ENCODE results near the gene SERTAD2. TPM values are rescaled to one million over a fixed set of nuclear protein-coding genes. Genes with fewer than 3 reads are reported as not detected.
A peak's percentile ranks its signal among the peaks of the same experiment; 100 is the strongest.

SERTAD2 gene
- total RNA-seq, 1 donor from 2014 or later = 41.5 TPM

DNA sequence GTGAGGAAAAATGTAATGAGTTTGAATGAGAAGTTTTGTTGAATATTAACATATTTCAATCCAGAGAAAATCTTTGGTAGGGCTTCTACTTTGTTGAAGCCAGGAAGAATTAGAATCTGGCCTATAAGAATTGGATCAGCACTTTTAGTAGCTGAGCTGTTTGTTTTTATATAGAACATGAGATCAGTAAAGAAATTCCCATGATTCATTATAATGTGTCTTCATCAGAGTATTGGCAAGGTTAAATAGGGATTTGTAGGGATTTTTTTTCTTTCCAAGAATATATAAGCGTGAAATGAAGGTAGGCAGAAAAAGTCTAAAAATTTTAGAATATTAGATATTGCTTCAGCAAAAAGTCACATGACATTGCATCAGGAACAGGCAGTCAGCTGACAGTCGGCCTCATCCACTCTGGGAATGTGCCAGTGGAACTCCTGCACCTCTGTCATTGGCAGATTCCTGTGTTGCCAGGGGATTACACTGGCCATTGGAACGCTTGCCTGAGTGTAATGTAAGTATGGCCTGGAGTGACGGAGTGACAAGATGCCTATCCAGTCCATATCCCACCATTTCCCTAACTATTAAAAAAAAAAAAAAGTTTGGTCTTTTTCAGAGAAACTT lies 60.6 kb downstream of the SERTAD2 start:
- H3K4me1 Mint-ChIP-seq = peaks cover 8% of the 10 kb centered on the region
- H3K9me3 Mint-ChIP-seq = no peaks in the 10 kb centered on the region
- no peaks in the 10 kb centered on the region for H3K27me3 Mint-ChIP-seq (ENCODE audit: low read depth)
- no peak for DNase-seq (ENCODE audit: low spot score in 2 of 2, unreplicated experiment in 2 of 2)
- TF ChIP-seq, protein P1, sequence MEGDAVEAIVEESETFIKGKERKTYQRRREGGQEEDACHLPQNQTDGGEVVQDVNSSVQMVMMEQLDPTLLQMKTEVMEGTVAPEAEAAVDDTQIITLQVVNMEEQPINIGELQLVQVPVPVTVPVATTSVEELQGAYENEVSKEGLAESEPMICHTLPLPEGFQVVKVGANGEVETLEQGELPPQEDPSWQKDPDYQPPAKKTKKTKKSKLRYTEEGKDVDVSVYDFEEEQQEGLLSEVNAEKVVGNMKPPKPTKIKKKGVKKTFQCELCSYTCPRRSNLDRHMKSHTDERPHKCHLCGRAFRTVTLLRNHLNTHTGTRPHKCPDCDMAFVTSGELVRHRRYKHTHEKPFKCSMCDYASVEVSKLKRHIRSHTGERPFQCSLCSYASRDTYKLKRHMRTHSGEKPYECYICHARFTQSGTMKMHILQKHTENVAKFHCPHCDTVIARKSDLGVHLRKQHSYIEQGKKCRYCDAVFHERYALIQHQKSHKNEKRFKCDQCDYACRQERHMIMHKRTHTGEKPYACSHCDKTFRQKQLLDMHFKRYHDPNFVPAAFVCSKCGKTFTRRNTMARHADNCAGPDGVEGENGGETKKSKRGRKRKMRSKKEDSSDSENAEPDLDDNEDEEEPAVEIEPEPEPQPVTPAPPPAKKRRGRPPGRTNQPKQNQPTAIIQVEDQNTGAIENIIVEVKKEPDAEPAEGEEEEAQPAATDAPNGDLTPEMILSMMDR (IDR thresholded peaks at IDR 0.05; ENCODE audit: unreplicated experiment) = no peak
- peaks cover 9% of the 10 kb centered on the region for H3K36me3 Mint-ChIP-seq
- no peak overlapping the region for H3K27ac Mint-ChIP-seq
- H3K4me3 Mint-ChIP-seq = no peak overlapping the region

GRCh38 chr2:64591188-64591587 lies 62.5 kb downstream of the SERTAD2 start:
- no peaks in the 10 kb centered on the region for H3K27me3 Mint-ChIP-seq (ENCODE audit: low read depth)
- H3K27ac Mint-ChIP-seq = no peak overlapping the region
- H3K36me3 Mint-ChIP-seq = peaks cover 9% of the 10 kb centered on the region
- no peaks in the 10 kb centered on the region for H3K9me3 Mint-ChIP-seq
- peaks cover 10% of the 10 kb centered on the region for H3K4me1 Mint-ChIP-seq
- H3K4me3 Mint-ChIP-seq = no peak overlapping the region
- TF ChIP-seq, protein P1 (IDR thresholded peaks at IDR 0.05; ENCODE audit: unreplicated experiment) = no peak
- DNase-seq (ENCODE audit: low spot score in 2 of 2, unreplicated experiment in 2 of 2) = no peak

DNA sequence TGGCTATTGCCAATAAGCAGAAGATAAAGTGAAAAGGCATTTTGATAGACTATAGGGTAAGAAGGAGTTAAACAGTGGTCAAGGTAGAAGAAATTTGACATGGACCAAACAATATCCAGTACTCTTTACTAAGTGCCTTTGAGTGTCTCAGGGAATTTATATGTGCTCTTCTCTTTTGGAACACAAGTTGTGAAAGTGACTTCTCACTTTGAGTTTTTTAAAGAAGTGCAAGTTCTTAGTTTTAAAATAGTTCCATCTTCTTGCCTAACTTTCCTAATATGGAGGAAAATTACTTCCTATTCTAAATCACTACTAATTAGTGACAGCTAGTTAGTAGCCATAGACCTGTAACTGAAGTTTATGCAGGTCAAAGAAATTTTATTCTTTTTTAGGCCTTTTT lies 66.2 kb downstream of the SERTAD2 start:
- Mint-ChIP-seq H3K9me3 (no peaks in the 10 kb centered on the region), H3K4me3 (no peak overlapping the region), H3K36me3 (peaks cover 6% of the 10 kb centered on the region), H3K27me3 (ENCODE audit: low read depth) (no peaks in the 10 kb centered on the region), H3K27ac (no peak overlapping the region), H3K4me1 (peaks cover 2% of the 10 kb centered on the region)
- TF ChIP-seq, protein P1 (IDR thresholded peaks at IDR 0.05; ENCODE audit: unreplicated experiment) = no peak
- DNase-seq (ENCODE audit: low spot score in 2 of 2, unreplicated experiment in 2 of 2) = no peak

DNA sequence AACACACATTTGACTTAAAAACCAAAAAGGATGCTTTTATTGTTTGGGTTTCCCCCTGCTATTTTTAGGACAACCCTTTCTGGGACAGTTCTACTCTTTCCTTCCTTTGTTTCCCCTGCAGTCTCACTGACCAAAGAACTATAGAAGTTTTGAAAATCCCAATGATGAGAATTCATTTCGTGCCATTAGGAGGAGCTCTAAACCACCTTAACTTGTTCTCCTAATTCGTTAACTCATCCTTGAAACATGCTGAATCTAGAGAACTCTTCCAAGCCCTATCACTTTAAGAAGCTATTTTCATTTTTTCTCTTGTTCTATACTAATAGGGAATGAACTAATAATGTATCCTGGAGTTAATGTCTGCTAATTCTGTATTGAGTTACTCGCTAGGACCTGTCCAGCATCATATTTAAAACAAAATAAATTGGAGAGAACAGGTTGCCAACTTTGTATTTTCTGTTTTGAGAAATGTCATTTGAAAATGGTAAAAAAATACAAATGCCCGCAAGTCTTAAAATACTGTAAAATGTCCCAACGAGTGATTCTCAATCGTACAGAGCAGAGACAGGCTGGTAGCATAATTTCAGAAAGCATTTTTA lies 66.7 kb downstream of the SERTAD2 start:
- peaks cover 3% of the 10 kb centered on the region for H3K36me3 Mint-ChIP-seq
- H3K9me3 Mint-ChIP-seq = no peaks in the 10 kb centered on the region
- no peak overlapping the region for H3K27ac Mint-ChIP-seq
- H3K27me3 Mint-ChIP-seq (ENCODE audit: low read depth) = no peaks in the 10 kb centered on the region
- DNase-seq (ENCODE audit: low spot score in 2 of 2, unreplicated experiment in 2 of 2) = no peak
- TF ChIP-seq, protein P1 (IDR thresholded peaks at IDR 0.05; ENCODE audit: unreplicated experiment) = peak; percentile 42
- H3K4me1 Mint-ChIP-seq = peaks cover 2% of the 10 kb centered on the region
- H3K4me3 Mint-ChIP-seq = no peak overlapping the region

GRCh38 chr2:64586054-64586453 lies 67.7 kb downstream of the SERTAD2 start:
- no peaks in the 10 kb centered on the region for H3K9me3 Mint-ChIP-seq
- no peak for DNase-seq (ENCODE audit: low spot score in 2 of 2, unreplicated experiment in 2 of 2)
- no peak overlapping the region for H3K27ac Mint-ChIP-seq
- no peaks in the 10 kb centered on the region for H3K27me3 Mint-ChIP-seq (ENCODE audit: low read depth)
- peaks cover 2% of the 10 kb centered on the region for H3K4me1 Mint-ChIP-seq
- TF ChIP-seq, protein P1 (IDR thresholded peaks at IDR 0.05; ENCODE audit: unreplicated experiment) = no peak
- no peak overlapping the region for H3K4me3 Mint-ChIP-seq
- peaks cover 3% of the 10 kb centered on the region for H3K36me3 Mint-ChIP-seq
